GM12874 (cell line): Measurements from ENCODE around the gene LSM7.

Source experiments
- TF ChIP-seq, protein P1 (sequence below): IDR thresholded peaks from 2 replicates; pipeline ENCODE4 v1.5.1; 2011; ENCODE audit warnings: low read depth, mild to moderate bottlenecking, control low read depth, low read length, moderate library complexity; ENCODE audit not compliant: insufficient read depth

The LSM7 gene

DNA sequence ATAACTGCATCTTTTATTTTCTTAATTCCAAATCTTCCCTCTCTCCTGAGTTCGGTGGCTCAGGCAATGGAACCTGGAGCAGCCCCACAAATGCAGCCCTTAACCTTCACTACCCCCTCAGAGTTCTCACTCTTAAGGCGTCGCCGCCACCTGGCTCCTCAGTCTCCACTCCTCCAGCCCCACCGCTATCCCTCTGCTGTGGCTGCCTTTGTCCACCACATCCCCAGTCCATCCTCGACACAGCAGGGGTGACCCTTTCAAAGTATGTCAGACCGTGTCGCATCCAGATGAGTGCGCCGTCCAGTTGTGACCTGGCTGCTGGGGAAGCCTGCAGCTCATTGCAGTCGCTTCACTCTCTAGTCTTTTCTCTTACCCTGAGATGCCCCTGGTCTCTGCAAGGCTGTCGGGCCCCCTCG lies 1.1 kb upstream of the LSM7 start:
- TF ChIP-seq, protein P1, sequence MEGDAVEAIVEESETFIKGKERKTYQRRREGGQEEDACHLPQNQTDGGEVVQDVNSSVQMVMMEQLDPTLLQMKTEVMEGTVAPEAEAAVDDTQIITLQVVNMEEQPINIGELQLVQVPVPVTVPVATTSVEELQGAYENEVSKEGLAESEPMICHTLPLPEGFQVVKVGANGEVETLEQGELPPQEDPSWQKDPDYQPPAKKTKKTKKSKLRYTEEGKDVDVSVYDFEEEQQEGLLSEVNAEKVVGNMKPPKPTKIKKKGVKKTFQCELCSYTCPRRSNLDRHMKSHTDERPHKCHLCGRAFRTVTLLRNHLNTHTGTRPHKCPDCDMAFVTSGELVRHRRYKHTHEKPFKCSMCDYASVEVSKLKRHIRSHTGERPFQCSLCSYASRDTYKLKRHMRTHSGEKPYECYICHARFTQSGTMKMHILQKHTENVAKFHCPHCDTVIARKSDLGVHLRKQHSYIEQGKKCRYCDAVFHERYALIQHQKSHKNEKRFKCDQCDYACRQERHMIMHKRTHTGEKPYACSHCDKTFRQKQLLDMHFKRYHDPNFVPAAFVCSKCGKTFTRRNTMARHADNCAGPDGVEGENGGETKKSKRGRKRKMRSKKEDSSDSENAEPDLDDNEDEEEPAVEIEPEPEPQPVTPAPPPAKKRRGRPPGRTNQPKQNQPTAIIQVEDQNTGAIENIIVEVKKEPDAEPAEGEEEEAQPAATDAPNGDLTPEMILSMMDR, result no peak

DNA sequence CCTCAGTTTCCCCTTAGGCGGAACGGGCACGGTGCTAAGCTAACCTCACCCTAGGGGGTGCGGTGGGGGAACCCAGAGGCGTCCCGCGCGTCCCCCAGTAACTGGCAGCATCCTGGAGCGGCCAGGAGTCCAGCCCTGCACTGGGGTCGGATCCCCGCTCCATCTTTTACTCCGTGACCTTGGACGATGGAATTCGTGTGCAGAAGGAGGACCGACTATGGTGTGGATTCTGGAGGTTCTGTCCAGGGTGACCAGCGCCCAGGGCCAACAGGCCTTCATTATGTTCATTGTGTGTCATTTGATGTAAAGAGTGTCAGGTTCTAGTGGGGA lies 728 bp upstream of the LSM7 start:
- TF ChIP-seq, protein P1, result no peak

- TF ChIP-seq, protein P1, result no peak
Measured at GRCh38 chr19:2327773-2328400, 499 bp downstream of the LSM7 start.

DNA sequence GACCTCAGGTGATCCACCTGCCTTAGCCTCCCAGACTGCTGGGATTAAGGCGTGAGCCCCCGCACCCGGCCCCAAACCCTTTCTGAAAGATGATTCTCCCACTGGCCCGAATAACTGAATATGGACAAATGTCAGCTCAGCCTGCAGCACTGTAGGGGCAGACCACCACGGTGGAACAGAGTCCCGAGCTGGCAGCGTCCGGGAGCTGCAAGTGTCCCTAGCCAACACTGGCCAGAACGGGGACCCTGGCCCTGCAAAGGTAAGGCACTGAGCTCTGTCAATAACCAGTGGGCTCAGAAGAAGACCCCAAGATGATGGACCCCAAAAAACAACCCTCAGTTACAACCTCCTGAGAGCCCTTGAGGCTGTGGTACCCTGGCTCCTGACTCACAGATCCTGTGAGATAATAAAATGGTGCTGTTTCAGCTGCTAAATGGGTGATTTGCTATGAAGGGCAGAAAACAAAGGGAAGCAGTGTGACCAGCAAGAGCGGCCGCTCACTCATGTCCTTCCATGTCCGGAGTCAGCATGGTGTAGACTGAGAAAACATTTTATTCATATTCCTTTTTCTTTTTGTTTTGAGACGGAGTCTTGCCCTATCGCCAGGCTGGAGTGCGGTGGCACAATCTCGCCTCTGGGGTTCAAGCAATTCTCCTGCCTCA lies 1.6 kb downstream of the LSM7 start:
- TF ChIP-seq, protein P1, result no peak

DNA sequence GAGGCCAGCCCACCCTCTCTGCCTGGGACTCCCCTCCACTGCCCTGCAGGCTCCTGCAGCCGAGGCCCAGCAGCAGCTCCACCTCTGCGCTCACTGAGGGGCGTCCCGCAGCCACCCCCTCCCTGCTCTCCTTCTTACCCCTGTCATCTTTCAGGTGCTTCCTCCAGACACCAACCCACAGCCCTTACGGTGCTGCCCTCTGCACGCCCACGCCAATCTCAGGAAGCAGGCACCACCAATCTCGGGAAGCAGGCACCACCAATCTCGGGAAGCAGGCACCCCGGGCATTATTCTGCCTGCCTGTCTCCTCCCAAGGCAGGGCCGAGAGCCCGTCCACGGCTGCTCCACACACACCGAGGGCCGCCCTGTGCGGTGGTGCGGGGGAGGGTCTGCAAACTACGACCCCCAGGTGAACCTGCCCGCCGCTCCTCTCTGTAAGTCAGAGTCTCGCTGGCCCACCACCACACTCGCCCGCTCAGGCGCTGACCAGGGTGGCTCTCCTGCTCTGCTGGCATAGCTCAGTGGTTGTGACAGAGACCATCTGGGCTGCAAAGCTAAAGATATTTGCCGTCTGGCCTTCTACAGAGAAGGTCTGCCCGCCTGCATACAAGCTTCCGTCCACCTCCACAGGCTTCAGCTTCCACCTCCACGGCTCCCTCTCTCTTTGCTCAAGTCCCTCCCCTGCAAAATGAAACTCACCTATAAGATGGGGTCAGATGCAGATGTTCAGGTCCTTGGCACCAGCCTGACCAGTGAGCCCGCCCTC lies 2.9 kb downstream of the LSM7 start:
- TF ChIP-seq, protein P1, result no peak

GRCh38 chr19:2324220-2324948 lies 4.0 kb downstream of the LSM7 start:
- TF ChIP-seq, protein P1, result no peak

DNA sequence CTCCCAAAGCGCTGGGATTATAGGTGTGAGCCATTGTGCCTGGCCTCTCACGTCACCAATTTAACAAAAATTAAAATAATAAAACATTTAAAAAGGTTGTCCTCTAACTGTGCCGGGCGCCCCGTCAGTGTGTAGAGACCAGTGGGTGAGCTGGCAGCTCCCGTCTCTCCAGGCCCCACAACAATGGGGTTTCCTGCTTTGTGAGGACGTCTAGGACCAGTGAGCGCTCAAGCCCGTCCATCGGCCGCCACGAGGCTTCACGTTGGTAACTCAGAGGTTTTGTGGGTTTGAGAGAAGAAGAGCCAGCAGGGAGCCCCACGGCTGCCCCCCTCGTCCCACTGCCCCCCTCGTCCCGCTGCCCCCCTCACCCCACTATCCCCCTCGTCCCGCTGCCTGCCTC lies 4.7 kb downstream of the LSM7 start:
- TF ChIP-seq, protein P1, result no peak
